SK-MEL-5 (cell line): ENCODE measurements around the gene TPRA1. TPM values are rescaled to one million over a fixed set of nuclear protein-coding genes. Genes with fewer than 3 reads are reported as not detected.

Experiments
- DNase-seq: peaks from one replicate; pipeline ENCODE4 v3.0.0-alpha.2; 2016; ENCODE audit warnings: low read depth, low spot score
- in situ Hi-C: cut with HindIII; loops from 2 replicates; pipeline ENCODE4 v1.10.0; 2016; ENCODE audit warnings: low sequenced_read_pairs, high pct_unique_total_duplicates, low pct_unique_long_range_greater_than_20kb
- total RNA-seq: library from RNA; depleted of rRNA; stranded (reverse); fragments of >200 nt; shearing (Covaris generic); gene quantifications from 2 replicates; pipeline ENCODE4 v1.2.3, GENCODE V29; 2014

The TPRA1 gene
- total RNA-seq, 1 experiment from 2014 or later: 27.9 TPM

DNA sequence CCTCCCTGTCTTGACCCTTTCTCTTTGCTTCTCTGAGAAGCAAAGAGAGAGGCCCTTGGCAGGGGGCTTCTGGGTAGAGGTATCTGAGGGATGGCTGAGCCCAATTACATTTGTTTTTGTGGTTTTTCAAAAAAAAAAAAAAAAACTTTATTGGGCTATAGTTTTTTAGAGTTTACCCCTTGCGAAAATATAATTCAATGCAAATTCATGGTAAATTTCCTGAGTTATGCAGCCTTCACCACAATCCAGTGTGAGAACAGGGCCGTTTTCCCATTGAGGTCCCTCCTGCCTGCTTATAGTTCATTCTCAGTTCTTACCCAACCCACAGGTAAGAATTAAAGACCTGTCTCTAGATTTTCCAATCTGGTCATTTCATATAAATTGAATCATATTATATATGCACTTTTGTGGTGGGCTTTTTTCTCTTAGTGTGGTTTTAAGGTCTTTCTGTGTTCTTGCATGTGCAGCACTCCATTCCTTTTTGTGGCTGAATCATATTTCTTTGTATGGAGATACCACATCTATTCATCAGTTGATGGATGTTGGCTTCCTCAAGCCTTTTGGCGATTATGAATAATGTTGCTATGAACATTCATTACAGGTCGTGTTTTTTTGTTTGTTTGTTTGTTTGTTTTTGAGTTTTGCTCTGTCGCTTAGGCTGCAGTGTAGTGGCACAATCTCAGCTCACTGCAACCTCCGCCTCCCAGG, 10.4 kb upstream of the TPRA1 start:
- in situ Hi-C loops: no loop called here
- DNase-seq: no peak

DNA sequence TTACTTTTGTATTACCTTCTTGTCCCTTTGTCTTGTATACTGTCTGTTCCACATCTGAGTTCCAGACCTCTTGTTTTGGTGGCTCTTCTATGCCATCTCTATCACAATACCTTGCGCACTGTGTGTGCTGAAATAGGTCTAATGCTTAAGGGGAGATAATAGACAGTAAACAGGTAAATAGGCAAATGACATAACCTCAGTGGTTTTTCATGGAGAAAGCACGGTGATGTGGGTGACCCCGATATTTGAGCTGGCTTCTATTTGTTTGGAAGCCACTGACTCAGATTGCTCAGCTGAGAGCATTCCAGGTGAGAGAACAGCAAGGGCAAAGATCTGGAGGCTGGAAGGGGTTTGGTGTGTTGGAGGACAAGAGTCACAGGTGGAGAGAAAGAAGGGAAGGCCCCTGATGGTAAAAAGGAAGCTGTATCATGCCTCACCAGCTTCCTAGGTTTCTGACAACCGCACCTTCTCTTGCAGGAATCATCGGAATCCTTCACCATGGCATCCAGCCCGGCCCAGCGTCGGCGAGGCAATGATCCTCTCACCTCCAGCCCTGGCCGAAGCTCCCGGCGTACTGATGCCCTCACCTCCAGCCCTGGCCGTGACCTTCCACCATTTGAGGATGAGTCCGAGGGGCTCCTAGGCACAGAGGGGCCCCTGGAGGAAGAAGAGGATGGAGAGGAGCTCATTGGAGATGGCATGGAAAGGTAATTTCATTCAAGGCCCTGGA, 8.5 kb upstream of the TPRA1 start:
- in situ Hi-C loops: no loop called here
- DNase-seq: no peak

DNA sequence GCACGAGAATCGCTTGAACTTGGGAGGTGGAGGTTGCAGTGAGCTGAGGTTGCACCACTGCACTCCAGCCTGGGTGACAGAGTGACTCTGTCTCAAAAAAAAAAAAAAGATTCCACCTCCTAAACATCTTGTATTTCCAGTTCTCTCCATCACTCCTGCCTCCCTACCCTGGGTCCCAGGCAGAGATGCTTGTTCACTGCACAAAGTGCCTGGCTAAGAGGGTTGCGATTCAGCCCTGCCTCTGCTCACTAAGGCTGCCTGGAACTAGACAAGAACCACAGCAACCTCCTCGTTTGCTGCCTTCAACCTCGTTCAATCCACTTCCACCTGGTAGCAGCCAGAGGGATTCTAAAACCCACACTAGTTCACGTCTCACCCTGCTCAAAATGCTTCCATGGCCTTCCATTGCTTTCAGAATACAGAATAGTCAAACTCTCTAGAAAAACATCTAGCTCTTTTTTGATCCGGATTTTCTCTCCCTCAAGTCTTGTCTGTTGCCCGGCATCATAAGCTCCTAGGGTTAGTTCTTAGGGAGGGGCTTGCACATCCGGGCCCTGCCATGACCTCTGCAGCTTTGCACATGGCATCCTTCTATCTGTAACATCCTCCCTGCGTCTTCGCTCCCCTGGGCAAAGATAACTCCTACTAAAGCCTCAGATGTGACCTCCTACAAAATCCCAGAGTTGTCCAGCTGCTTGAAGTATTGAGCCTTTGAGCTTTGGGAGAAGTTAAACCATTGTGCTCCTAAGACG, 6.7 kb upstream of the TPRA1 start:
- no peak for DNase-seq
- in situ Hi-C loops: no loop called here

DNA sequence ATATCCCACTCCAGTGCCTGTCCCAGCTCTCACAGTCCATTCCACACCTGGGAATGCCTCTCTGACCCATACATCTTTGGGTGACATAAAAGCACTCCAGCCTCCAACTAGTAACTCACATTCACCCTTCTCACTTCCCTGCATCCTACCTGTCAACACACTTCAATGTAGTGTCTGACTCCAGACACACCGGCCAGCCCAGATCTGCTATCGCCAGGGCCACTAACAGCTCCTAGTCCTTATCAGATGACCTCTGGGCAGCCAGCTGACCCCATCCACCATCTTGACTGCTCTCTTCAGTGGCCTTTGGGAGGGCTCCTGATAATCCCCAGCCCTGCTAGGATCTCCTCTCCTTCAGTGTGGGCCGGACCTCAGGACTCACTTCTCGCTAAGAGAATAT, 4.8 kb upstream of the TPRA1 start:
- no peak for DNase-seq
- in situ Hi-C loops: no loop called here

DNA sequence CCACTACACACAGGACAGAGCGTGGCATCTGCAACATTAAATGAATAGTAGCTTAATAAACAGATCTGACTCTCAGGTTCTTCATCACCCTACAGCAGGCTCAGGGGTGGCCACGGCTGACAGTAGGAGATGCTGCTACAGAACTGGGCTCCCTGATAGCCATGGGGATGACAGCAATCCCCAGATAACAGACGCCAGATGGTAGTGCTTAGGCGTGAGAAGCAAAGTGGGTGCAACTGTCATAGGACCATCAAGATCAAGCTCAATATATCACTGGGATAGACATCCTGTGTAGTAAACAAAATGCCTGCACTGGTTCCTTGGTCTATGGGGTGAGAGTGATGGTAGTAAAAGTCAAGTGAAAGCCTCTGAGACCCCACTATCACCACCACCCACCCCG, 2.6 kb upstream of the TPRA1 start:
- no peak for DNase-seq
- in situ Hi-C loops: no loop called here

DNA sequence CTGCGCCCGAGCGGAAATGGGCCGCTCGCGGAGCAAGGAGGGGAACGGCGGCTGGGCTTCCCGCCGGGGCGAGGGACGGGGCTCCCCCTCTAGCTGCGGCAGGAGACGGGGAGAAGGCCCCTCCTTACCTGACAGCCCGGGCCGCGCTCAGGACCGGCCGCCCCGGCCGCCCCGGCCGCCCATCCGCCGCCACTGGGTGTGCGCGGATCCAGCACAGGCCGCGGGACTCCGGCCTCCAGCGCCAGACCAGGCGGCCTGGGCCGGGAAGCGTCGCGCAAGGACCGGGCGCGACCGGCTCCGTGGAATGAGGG, 296 bp downstream of the TPRA1 start:
- no peak for DNase-seq
- in situ Hi-C loops: no loop called here

DNA sequence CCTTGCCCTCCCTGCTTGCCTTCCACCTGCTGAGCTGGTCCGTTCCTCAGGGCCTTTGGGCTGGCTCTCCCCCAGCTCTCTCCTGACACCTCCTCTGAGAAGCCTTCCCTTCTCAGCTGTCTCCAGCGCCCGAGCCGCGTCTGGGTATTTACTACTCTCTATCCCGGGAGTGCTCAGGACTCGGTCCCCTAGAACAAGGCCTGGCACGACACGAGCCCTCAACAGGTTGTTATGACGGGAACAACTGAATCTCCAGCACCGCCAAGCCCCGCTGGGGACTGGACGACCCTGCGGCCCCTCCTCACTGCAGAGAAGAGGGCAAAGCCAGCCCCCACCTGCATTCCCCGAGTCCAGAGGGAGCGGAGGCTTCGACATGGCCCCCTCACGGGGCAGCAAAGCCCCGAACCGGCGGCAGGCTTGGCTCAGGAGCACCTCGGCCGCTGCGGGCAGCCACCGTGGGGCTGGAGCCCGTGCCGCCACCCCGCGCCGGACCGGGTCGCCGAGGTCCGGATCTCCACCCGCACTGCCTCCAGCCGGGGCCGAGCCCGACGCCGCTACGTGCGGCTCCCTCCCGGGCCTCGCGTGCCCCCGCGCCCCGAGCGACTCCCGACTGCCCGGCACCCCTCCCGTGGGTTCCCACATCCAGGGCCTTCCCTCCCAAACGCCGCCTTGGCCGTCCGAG, 792 bp downstream of the TPRA1 start:
- DNase-seq: no peak
- in situ Hi-C loops: no loop called here

DNA sequence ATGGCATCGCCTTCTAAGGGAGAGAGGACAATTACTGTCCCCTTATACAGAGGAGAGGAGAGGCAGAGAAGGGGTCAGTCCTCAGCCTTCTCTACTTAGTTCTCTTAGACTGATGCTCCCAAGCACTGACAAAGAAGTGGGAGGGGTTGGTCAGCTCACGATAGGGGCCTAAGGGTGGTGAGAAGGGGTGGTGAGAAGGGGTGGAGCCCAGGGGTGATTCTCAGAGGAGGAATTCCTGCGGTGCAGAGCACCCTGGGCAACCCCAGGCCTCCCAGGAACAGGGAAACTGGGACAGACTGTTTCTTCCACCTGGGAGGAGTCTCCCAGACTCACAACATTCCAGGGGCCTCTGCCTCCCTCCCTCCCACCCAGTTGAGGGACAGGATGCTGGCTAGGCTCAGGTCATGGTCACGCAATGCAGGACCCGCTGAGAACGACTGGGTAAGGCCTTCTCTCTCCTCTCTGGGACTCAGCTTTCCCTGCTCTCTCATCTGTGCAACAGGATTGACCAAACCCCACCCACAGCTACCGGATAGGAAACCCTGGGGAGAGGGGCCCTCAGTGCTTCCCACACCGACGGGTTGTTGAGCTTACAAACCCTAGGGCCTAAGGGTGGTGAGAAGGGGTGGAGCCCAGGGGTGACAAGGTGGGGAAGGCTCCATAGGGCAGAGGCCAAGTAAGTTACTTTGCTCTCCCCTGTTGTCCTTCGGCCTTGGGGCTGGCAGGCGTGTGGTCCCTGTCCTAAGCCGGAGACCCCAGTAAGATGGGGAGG, 1.5 kb downstream of the TPRA1 start:
- no peak for DNase-seq
- in situ Hi-C loops: no loop called here

DNA sequence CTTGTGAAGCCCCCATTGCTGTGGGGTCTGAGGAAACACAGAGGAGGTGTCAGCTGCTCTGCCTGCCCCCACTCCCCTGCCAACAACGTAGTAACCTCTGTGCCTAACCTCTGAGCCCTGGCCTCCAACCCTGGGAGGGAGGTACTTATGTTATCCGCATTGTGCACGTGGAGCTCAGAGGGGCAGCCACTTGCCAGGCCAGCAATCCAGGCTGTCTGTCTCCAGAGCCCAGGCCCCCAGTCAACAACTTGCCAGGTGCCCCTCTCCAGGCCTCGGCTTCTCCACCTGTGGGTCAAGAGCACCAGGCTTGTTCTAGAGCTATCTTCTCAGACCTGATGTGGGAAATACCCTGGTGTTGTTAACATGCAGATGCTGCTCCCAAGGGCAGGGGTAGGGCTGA, 2.7 kb downstream of the TPRA1 start:
- in situ Hi-C loops: no loop called here
- no peak for DNase-seq

DNA sequence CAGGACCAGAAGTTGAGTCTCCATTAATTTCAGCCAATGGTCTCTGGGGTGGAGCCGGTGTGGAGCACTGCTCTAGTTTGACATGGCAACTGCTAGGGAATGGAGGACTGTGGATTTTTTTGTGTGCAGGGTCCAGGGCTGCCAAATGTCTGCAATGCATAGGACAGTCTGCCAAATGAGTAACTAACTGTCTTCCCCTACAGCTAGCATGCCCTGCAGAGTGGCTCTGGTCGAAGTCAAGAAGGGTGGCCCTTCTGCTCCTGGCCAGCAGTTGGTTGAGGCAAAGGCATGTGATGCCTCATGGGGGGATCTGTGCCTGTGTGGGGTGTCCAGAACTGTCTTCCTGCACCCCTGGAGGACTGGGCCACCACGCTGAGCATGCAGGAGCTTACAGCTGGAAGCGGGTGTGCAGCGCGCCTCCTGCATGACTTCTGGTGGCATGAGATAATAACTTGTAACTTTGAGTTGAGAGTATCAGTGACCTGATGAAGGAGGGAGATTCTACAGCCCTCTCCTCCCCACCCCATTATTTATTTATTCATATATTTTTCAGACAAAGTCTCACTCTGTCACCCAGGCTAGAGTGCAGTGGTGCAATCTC, 4.6 kb downstream of the TPRA1 start:
- DNase-seq: no peak
- in situ Hi-C loops: no loop called here

DNA sequence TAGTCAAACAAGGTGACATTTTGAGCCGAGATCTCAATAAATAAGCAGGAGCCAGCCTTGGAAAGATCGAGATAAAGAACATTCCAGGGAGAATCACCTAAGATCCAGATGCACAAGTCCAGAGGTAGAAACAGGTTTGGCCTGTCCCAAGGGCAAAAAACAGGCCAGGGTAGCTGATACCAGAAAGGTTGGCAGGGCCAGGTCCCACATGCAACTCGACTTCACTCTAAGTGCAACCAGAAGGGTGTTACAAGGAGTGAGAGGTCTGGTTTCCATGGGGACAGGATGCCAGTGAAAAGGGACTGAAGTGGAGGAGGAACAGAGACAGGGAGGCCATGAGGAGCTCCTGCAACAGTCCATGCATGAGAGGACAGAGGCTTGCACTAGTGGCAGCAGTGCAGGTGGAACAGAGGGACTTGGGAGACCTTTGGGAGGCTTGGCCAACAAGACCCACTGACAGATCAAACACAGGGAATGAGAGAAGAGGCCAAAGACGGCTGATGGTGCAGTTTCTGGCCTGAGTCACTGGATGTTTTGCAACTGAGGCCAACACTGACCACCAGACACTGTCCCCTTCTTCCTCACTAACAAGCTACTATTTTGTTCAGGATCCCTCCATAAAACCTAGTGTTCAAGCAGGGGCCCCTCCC, 5.2 kb downstream of the TPRA1 start:
- DNase-seq: no peak
- in situ Hi-C loops: no loop called here

DNA sequence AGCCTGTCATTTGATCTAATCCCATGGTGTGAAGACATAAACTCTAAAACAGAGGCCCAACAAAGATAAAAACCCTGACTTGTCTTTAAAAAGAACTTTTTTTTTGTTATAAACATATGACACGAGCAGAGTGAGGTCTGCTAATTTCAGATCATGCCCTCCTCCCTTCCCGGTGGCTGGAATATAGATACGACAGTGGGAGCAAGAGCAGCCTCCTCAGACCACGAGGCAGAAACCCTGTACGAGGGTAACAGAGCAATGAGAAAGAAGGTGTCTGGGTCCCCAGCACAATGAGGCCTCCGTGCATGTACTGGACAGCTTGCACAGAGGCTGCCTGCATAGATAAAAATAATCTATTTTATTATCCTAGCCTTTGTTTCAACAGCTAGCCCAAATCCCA, 5.8 kb downstream of the TPRA1 start:
- in situ Hi-C loops: no loop called here
- DNase-seq: no peak

DNA sequence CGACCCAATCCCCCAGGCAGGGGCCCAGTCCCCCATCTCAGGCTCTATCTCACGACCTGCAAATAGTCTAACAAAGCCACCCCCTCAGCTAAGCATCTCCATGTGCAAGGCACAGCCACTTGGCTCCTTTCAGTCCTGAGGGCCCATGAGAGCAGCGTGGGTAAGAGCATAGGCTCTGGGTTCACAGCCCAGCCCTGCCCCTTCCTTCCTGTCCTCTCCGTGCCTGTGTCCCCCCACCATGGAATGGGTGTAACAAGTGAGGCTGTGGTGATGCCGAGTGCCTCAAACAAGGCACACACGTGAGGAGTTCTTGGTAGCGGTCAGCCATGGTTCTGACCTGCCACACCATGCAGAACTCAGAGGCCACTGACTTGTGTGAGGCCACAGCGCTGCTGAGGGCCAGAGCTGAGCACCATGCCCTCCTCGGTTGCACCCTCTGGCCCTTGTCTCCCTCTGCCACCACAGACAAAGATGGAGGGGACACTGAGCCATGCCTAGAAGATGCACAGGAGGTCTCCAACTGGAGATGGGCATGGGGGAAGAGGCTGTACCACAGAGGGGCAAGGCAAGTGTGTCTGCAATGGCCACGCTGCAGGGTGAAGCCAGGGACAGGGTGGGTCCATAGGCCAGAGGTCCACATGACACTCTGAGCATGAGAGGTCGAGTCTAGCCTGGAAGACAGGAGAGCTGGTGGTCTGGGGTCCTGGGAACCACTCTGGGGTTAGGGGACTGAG, 10.0 kb downstream of the TPRA1 start:
- in situ Hi-C loops: no loop called here
- no peak for DNase-seq

DNA sequence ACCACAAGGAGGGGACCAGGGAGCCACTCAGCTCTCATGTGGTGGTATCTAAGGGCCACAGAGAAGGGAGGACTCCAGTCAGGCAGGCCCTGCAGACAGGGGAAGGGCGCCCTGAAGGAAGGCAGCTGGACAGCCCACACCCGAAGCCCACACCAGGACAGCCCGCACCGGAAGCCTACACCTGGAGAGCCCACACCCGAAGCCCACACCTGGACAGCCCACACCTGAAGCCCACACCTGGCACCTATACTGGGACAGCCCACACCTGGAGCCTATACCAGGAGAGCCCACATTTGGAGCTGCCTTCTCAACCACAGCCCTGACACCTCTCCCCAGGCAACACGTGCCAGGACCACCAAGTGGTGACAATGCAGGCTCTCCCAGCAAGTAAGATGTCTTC, 11.7 kb downstream of the TPRA1 start:
- in situ Hi-C loops: no loop called here
- DNase-seq: no peak

DNA sequence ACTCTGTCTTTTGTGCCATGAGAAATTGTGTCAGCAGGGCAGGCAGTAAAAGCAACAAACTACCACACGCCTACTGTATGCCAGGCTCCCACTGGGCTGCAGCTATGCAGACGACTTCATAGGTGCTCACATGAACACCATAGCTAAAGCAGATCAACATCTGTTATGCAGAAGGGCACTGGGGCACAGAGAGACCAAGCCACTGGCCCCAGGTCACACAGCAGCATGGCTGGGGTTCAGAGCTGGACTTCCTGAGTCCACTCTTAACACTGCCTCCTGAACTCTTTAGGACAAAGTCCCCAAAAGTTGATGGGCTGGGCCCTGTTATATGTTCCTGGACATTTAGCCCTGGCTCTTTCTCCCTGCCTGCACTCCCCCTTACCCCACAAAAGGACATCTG, 12.4 kb downstream of the TPRA1 start:
- in situ Hi-C loops: no loop called here
- DNase-seq: no peak

DNA sequence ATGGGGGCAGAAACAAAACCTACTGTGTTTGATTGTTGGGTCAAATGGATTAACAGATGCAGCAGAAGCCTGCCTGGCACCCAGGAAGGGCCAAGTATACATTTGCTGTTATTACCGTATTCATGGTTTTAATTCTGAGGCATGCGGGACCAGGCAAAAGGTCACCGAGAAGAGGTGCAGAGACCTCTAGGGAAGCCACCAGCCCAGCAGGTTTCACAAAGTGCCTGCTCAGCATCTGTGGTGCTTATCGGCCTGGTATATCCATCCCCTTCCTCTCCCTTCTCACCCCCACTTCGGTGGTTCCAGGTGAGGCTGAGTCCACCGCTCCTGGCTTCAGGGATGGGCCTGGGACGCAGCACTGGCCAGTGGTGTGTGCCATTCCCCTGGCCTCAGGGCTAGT, 13.1 kb downstream of the TPRA1 start:
- DNase-seq: no peak
- in situ Hi-C loops: no loop called here
